ENCODE results near the gene PFKL.

DNA sequence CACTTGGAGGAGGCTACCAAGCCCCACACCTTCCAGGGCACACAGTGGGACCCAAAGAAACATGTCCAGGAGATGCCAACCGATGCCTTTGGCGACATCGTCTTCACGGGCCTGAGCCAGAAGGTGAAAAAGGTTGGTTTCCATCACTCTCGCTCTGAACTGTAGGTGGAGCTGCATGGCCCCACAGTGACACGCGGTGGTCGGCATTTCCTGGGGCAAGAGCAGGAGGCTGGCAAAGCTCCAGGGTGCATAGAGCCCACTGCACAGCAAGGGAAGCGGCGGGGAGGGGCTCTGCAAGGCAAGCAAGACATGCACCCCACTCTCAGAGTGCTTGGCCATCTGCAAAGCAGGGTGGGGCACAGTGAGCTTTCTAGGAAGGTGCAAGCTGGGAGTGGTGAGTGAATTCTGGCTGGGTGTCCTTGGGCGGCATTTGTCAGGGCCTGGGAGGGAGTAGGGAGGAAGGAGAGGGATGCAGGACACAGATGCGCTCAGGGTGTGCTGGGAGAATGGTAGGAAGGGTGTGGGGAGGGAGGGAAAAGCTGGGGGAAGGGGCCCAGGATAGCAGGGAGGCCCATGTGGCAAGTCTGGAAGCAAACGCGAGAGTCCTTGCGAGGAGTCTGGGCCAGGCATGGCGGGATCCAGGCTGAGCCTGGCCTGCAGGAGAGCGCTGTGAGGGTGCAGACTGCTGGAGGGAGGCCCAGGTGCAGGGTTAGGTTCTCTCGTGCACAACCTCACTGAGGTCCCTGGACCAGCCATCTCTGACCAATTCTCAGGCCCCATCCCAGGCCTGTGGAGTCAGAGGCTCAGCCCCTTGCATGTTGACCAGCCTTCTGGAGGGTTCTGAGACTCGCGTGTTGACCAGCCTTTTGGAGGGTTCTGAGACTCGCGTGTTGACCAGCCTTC is 64.5 kb downstream of the PFKL start:
- no peak for TF ChIP-seq CTCF (IDR thresholded peaks at IDR 0.05)
- TF ChIP-seq EZH2 (IDR thresholded peaks at IDR 0.05; ENCODE audit: borderline replicate concordance, insufficient read depth, low read depth, low read length, poor library complexity, severe bottlenecking) = no peak
